ENCODE measurements around the gene RNF44.

DNA sequence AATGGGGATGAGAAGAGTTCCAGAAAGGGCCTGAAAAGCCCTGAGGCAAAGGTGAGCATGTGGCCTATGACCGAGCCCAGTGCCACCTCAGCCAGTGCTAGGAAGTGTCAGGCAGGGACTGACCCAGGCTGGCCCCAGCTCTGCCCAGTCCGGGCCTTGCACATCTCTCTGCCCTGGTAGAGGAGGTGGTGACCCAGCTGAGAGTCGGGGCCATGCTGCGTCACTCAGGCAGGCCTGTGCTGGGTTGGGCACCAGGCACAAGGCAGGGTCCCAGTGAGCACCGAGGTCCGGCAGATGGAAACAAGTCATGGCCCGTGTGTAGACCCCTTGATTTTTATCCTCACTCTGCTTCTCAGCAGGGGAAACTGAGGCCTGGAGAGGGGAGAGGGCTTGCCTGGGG is 12.7 kb upstream of the RNF44 start:
- TF ChIP-seq, protein P1, sequence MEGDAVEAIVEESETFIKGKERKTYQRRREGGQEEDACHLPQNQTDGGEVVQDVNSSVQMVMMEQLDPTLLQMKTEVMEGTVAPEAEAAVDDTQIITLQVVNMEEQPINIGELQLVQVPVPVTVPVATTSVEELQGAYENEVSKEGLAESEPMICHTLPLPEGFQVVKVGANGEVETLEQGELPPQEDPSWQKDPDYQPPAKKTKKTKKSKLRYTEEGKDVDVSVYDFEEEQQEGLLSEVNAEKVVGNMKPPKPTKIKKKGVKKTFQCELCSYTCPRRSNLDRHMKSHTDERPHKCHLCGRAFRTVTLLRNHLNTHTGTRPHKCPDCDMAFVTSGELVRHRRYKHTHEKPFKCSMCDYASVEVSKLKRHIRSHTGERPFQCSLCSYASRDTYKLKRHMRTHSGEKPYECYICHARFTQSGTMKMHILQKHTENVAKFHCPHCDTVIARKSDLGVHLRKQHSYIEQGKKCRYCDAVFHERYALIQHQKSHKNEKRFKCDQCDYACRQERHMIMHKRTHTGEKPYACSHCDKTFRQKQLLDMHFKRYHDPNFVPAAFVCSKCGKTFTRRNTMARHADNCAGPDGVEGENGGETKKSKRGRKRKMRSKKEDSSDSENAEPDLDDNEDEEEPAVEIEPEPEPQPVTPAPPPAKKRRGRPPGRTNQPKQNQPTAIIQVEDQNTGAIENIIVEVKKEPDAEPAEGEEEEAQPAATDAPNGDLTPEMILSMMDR (IDR thresholded peaks at IDR 0.05): no peak
- TF ChIP-seq POLR2AphosphoS5 (IDR thresholded peaks at IDR 0.05): no peak
